ENCODE results near the gene INCA1.

- TF ChIP-seq CTCF (IDR thresholded peaks at IDR 0.05), result no peak
- TF ChIP-seq POLR2A (IDR thresholded peaks at IDR 0.05), result no peak
Observed at GRCh38 chr17:5033352-5034015, 36.2 kb upstream of the INCA1 start.
